DOHH2 (cell line): Measurements from ENCODE around the gene HMSD.

Source experiments
- EZH2phosphoT487 ChIP-seq: fragments of 200-600 bp; sonication (generic); IDR thresholded peaks from 2 replicates; pipeline ENCODE4 v1.6.1; 2017; ENCODE audit warnings: borderline replicate concordance, mild to moderate bottlenecking, antibody characterized with exemption, low read length, moderate library complexity, mixed read lengths
- TF ChIP-seq, protein P1 (sequence below): fragments of 200-600 bp; sonication (generic); IDR thresholded peaks from one replicate; pipeline ENCODE4 v1.5.1; 2014; ENCODE audit warnings: antibody characterized with exemption, mild to moderate bottlenecking, low read depth, low read length; ENCODE audit not compliant: poor library complexity, severe bottlenecking

DNA sequence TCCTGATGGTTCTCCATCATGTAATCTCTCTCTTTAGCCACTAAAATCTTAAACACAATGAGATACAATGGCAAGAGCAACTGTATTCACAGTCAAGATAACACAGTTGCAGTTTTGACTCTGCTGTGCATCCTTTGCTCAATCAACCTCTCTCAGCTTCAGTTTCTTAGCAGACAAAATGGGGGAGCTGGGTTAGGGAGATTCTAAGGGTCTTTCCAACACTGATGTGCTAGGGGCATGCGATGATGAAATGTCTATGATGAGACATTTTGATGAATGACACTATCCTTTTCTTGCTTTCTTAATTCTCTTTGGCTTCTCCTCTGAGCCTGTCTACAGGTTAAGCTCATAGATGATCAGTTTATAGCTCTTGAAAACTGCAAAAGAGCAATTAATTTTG lies 40.2 kb upstream of the HMSD start:
- TF ChIP-seq, protein P1, sequence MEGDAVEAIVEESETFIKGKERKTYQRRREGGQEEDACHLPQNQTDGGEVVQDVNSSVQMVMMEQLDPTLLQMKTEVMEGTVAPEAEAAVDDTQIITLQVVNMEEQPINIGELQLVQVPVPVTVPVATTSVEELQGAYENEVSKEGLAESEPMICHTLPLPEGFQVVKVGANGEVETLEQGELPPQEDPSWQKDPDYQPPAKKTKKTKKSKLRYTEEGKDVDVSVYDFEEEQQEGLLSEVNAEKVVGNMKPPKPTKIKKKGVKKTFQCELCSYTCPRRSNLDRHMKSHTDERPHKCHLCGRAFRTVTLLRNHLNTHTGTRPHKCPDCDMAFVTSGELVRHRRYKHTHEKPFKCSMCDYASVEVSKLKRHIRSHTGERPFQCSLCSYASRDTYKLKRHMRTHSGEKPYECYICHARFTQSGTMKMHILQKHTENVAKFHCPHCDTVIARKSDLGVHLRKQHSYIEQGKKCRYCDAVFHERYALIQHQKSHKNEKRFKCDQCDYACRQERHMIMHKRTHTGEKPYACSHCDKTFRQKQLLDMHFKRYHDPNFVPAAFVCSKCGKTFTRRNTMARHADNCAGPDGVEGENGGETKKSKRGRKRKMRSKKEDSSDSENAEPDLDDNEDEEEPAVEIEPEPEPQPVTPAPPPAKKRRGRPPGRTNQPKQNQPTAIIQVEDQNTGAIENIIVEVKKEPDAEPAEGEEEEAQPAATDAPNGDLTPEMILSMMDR: no peak
- no peak for TF ChIP-seq EZH2phosphoT487
